Activated CD4-positive, alpha-beta T cell treated with anti-CD3 and anti-CD28 coated beads, Interleukin-2, amount 50 U/mL, for 1 hour (primary cell): ENCODE measurements around the gene KDM3A.
"Not testable (repeated sequence)": the region's sequence is repeated elsewhere in the genome, so short reads cannot be mapped to it uniquely, and the experiment has no call there.

Source experiments
- DNase-seq: peaks from one replicate; pipeline ENCODE4 v3.0.0-alpha.2; 2020

The KDM3A gene

DNA sequence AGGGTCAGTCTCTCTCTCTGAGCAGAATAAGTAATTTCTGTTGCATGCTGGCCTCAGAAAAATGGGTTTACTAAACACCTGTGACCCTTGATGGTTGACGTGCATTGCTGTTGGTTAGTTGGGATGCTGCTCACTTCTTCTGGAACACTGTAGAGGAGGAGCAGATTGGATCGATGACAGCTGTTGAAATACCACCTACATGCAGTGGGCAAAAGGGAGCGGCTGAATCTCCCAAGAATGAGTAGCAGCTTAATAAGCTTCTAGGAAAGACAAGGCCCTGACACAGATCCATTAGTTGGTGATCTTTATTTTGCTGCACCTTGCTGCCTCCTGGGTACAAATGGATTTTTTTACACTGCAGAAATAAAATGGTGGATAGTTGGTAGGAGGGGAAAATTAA is 43.2 kb downstream of the KDM3A start:
- DNase-seq: no peak

- no peak for DNase-seq
Measured at GRCh38 chr2:86485103-86485502, 43.9 kb downstream of the KDM3A start.

- DNase-seq: no peak
Measured at GRCh38 chr2:86485802-86486201, 44.6 kb downstream of the KDM3A start.

DNA sequence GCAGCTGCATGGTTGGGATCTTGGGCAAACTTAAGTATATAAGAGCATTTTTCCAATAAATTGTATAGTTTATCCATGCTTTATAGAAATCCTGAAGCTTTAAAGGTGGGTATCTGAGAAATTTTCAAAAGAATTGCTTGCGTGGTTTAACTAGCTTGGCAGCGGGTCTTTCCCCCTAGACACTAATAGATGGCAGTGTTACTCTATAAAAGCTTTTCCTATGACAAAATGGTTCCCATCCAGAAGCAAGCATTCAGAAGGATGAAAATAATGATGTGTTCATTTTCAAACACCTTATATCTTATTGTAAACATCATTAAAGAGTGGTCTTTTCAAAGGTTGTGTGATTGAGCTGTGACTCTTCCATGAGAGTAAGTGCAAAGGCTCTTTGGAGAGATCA is 45.9 kb downstream of the KDM3A start:
- DNase-seq: no peak

- DNase-seq: no peak
Measured at GRCh38 chr2:86488561-86489250, 47.5 kb downstream of the KDM3A start.

DNA sequence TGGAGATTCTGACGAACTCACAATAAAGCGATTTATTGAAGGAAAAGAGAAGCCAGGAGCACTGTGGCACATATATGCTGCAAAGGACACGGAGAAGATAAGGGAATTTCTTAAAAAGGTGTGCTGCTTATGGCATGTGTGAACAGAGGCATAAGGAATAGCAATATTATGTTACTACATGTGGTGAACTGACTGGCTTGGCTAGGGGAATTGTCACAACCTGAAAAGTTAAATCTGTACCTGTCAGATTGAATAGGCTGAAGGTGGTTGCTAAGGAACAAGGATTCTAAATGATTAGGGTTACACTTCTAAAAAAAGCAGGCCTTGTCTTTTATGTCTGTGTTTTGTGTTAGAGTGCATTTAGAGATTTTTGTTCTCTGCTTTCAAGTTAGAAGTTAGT is 48.4 kb downstream of the KDM3A start:
- DNase-seq: no peak

DNA sequence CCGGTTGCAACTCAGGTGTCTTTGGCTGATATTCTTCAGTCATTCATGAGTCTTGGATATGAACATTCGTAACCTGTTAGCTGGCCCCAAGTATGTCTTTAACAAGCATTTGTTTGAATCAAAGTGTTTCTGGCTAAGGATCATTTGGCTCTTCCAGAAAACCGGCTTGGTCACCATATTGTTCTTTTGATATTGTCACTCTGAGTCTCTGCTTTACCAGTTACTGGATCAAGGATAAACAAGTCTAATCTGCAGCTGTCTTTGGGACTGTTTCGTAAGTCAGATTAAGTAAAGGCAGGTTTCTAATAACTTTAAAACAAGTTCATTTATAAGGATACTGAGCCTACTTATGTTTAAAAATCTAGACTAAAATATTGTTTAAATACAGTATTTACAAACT is 49.1 kb downstream of the KDM3A start:
- no peak for DNase-seq

DNA sequence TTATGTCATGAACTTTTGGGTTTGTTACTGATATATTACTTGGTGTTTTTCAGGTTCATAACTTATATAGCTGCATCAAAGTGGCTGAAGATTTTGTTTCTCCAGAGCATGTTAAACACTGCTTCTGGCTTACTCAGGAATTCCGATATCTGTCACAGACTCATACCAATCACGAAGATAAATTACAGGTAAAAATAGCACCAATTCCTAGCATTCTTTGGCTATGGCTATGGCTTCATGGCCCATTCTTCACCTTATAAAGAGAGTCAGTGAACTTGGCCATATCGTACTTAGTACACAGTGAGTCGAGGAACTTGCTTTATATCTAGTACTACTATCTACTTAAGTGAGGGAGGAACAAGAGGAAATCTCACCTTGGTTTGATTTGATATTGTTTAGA is 49.9 kb downstream of the KDM3A start:
- no peak for DNase-seq

DNA sequence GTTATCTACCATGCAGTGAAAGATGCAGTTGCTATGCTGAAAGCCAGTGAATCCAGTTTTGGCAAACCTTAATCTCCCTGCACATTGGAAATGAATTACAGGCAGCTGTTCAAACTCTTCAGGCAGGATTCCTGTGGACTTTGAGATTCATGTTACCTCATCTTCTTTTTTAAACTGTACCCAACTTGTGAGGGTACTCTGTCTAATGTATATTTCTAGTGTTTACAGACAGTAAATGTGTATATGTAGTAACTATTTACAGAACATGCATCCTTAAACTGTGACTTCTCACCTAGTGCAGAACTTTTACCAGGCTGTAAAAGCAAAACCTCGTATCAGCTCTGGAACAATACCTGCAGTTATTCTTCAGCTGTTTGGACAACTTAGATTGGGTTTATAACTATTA is 50.9 kb downstream of the KDM3A start:
- DNase-seq: no peak

DNA sequence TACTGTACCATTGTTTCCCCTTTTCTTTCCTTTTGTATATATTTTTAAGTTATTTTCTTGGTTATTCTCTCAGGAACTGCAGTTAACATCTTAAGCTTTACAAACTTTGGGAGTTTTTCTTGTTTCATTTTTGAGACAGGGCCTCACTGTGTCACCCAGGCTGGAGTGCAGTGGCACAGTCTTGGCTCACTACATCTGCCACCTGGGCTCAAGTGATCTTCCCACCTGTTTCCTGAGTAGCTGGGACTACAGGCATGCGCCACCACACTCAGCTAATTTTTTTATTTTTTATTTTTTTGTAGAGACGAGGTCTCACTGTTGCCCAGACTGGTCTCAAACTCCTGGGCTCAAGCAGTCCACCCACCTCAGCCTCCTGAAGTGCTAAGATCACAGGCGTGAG is 55.2 kb downstream of the KDM3A start:
- DNase-seq: not testable (repeated sequence)

GRCh38 chr2:86498468-86499260 is 57.5 kb downstream of the KDM3A start:
- no peak for DNase-seq

GRCh38 chr2:86499326-86499725 is 58.2 kb downstream of the KDM3A start:
- no peak for DNase-seq

- no peak for DNase-seq
Measured at GRCh38 chr2:86500325-86501083, 59.3 kb downstream of the KDM3A start.

DNA sequence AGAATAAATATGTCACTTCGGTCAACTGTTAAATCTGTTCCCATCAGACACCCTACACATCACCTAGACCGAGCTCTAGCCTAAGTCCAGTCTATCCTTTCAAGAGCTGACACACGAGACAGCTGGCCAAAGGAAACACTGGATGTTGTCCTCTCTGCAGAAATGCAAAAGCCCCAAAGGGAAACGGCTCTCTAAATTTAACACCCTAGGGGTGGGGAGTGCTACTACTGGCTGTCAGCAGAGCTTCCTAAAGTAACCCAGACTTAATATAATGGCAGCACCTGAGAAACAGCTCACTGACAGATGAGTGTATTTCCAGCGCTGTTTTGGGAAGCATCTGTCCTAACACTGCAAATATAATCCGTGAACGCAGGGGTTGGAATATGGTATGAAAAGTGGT is 66.4 kb downstream of the KDM3A start:
- DNase-seq: no peak

DNA sequence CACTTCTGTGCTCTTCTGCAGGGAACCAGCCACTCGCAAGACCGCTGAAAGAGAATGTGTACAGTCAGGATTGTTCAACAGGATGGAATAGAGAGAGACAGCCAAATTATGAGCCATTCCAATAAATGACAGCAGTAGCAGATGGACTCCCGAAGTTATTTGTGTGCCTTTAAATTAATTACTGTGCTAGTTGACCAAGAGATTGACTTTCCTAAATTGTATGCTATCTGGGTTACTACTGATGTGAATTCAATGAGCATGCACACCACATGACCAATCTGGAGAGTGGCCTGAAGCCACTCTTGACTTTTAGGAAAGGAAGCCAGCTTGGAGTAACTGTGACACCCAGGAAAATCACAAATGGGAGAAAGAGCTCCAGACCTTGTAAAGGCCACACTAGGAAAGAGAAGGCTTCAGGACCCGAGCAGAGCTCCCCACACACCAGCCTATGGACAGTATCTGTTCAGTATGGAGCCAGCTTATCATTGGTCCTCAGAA is 69.3 kb downstream of the KDM3A start:
- no peak for DNase-seq

DNA sequence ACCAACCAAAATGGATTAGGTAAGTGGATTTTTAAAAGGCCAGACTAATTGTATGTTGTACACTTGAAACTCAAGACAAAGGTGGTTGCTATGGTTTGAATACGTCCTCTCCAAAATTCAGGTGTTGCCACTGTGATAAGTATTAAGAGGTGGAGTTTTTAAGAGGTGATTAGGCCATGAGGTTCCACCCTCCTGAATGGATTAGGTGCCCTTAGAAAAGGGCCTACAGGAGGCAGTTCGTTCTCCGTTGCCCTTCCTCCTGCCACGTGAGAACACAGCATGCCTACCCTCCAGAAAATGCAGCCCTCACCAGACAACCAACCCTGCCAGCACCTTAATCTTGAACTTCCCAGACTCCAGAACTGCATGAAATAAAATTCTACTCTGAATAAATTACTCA is 70.9 kb downstream of the KDM3A start:
- DNase-seq: no peak

- DNase-seq: no peak
Measured at GRCh38 chr2:86512892-86513291, 71.7 kb downstream of the KDM3A start.

GRCh38 chr2:86513948-86514660 is 72.9 kb downstream of the KDM3A start:
- no peak for DNase-seq

- peak; percentile 32 for DNase-seq
Measured at GRCh38 chr2:86518481-86518880, 77.3 kb downstream of the KDM3A start.

GRCh38 chr2:86519349-86519748 is 78.2 kb downstream of the KDM3A start:
- no peak for DNase-seq

DNA sequence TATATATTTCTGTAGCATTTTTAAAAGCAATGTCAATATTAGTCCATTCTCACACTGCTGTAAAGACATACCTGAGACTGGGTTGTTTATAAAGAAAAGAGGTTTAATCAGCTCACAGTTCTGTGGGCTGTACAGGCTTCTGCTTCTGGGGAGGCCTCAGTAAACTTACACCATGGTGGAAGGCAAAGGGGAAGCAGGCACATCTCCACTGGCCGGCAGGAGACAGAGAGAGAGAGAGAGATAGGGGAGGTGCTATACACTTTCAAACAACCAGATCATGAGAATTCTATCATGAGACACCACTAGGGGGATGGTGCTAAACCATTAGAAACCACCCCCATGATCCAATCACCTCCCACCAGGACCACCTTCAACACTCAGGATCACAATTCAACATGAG is 79.0 kb downstream of the KDM3A start:
- DNase-seq: no peak

GRCh38 chr2:86521922-86522321 is 80.8 kb downstream of the KDM3A start:
- DNase-seq: no peak

- no peak for DNase-seq
Measured at GRCh38 chr2:86522711-86523110, 81.5 kb downstream of the KDM3A start.
